NCI-H2081 (cell line): ENCODE data around the gene CSAD.
A peak's percentile ranks its signal among the peaks of the same experiment; 100 is the strongest.

ENCODE experiments used
- DNase-seq, 2 experiments: peaks; one replicate each; lab custom pipeline; 2025; lab: John Stamatoyannopoulos, UW

CSAD gene

GRCh38 chr12:53199700-53200099 is 19.0 kb upstream of the CSAD start:
- DNase-seq: no peak

GRCh38 chr12:53198486-53199110 is 17.9 kb upstream of the CSAD start:
- no peak for DNase-seq

GRCh38 chr12:53197011-53197640 is 16.4 kb upstream of the CSAD start:
- no peak for DNase-seq

GRCh38 chr12:53196486-53196885 is 15.8 kb upstream of the CSAD start:
- no peak for DNase-seq

GRCh38 chr12:53195516-53196420 is 15.0 kb upstream of the CSAD start:
- no peak for DNase-seq

GRCh38 chr12:53194973-53195372 is 14.2 kb upstream of the CSAD start:
- DNase-seq: no peak

GRCh38 chr12:53193985-53194716 is 13.4 kb upstream of the CSAD start:
- DNase-seq: no peak

GRCh38 chr12:53193040-53193439 is 12.3 kb upstream of the CSAD start:
- no peak for DNase-seq

GRCh38 chr12:53192531-53193021 is 11.9 kb upstream of the CSAD start:
- no peak for DNase-seq

GRCh38 chr12:53191885-53192530 is 11.3 kb upstream of the CSAD start:
- no peak for DNase-seq

GRCh38 chr12:53191096-53191884 is 10.6 kb upstream of the CSAD start:
- no peak for DNase-seq

- DNase-seq: peak in 1 of 2 experiments; percentile 24
Observed at GRCh38 chr12:53190108-53190729, 9.5 kb upstream of the CSAD start.

- no peak for DNase-seq
Observed at GRCh38 chr12:53187145-53187899, 6.6 kb upstream of the CSAD start.

- no peak for DNase-seq
Observed at GRCh38 chr12:53186745-53187144, 6.0 kb upstream of the CSAD start.

GRCh38 chr12:53185582-53186153 is 4.9 kb upstream of the CSAD start:
- DNase-seq: no peak

GRCh38 chr12:53184828-53185227 is 4.1 kb upstream of the CSAD start:
- no peak for DNase-seq

GRCh38 chr12:53182903-53183302 is 2.2 kb upstream of the CSAD start:
- peak in 1 of 2 experiments; percentile 25 for DNase-seq

GRCh38 chr12:53181935-53182334 is 1.2 kb upstream of the CSAD start:
- DNase-seq: no peak
